ENCODE data around the gene SEC11C. TPM values are rescaled to one million over a fixed set of nuclear protein-coding genes. Genes with fewer than 3 reads are reported as not detected.

The SEC11C gene
- total RNA-seq, 1 experiment from 2014 or later = 49.5 TPM

DNA sequence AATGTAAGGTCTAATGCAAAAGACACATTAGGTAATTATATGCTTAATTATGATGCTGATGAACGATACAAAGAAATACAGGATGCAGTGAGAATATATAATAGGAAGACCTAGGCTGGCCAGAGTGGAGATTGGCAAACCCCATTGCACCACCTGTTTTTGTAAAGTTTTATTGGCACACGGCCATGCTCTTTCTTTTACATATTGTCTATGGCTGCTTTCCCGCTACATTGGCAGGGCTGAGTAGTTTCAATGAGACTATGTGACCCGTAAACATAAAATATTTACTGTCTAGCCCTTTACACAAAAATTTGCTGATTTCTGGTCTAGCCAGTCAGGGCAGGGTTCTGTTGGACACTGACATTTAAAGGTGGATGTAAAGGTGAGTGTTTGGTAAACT, 5.4 kb downstream of the SEC11C start (continued):
- TF ChIP-seq, protein P1, sequence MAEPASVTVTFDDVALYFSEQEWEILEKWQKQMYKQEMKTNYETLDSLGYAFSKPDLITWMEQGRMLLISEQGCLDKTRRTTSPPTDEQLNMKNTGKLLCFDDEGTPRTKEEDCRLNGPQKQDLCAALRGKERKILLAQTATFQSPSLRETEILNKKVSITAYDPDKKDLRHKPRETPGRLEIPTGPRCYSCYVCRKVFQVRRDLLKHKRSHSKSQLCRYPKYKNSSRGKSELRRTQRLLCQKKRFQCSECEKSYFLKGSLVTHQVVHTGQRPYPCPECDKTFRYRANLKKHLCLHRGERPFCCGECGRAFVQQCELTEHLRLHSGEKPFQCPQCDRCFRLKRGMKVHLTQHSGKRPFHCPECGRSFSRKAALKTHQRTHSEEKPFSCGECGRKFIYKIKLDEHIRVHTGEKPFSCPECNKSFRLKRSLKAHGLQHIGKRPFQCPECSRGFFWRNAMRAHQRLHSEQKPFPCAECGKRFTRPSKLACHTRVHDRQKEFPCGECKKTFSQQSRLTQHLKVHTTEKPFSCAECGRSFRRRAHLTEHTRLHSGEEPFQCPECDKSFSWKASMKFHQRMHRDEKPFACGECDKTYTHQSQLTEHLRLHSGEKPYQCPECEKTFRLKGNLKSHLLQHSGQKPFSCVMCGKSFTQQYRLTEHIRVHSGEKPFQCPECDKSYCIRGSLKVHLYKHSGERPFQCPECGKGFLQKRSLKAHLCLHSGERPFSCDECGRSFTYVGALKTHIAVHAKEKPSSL (CRISPR knock-in tag; conservative IDR thresholded peaks at IDR 0.05) = no peak
- TF ChIP-seq, protein P2, sequence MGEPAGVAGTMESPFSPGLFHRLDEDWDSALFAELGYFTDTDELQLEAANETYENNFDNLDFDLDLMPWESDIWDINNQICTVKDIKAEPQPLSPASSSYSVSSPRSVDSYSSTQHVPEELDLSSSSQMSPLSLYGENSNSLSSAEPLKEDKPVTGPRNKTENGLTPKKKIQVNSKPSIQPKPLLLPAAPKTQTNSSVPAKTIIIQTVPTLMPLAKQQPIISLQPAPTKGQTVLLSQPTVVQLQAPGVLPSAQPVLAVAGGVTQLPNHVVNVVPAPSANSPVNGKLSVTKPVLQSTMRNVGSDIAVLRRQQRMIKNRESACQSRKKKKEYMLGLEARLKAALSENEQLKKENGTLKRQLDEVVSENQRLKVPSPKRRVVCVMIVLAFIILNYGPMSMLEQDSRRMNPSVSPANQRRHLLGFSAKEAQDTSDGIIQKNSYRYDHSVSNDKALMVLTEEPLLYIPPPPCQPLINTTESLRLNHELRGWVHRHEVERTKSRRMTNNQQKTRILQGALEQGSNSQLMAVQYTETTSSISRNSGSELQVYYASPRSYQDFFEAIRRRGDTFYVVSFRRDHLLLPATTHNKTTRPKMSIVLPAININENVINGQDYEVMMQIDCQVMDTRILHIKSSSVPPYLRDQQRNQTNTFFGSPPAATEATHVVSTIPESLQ (CRISPR knock-in tag; IDR thresholded peaks at IDR 0.05) = no peak
- TF ChIP-seq JUN (CRISPR knock-in tag; IDR thresholded peaks at IDR 0.05) (no peak), HMGA2 (CRISPR knock-in tag; IDR thresholded peaks at IDR 0.05) (no peak), CBFB (CRISPR knock-in tag; IDR thresholded peaks at IDR 0.05; ENCODE audit: low read depth) (no peak), GRHL2 (CRISPR knock-in tag; IDR thresholded peaks at IDR 0.05; ENCODE audit: insufficient replicate concordance, severe bottlenecking) (no peak)
- TF ChIP-seq, protein P3, sequence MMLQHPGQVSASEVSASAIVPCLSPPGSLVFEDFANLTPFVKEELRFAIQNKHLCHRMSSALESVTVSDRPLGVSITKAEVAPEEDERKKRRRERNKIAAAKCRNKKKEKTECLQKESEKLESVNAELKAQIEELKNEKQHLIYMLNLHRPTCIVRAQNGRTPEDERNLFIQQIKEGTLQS (CRISPR knock-in tag; conservative IDR thresholded peaks at IDR 0.05) = no peak

DNA sequence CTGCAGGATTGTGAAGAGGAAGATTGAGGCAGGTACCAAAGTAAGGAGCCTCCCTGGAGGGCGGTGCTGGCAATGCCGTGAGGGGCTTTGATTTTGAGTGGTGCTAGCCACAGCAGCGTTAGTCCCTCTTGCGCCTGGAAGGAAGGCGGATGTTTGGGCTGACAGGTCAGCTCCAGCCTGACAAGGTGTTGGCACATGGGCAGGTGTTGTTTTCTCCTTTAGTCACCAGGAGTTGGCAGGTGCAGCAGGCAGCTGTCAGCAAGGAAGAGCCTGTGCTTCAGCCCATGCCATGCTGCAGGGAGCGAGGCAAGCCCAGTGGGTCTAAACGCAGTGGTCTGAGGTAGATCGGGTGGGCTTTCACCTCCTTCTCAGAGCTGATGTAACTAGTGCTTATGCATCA, 8.5 kb downstream of the SEC11C start:
- Mint-ChIP-seq H3K4me3 (no peak overlapping the region), H3K9me3 (no peaks in the 10 kb centered on the region), H3K4me1 (peaks cover 6% of the 10 kb centered on the region; the same call in 1 of the 2 replicates), H3K36me3 (peaks cover 6% of the 10 kb centered on the region; the same call in 1 of the 2 replicates), H3K27me3 (ENCODE audit: low read depth) (no peaks in the 10 kb centered on the region), H3K27ac (no peak overlapping the region)
- ATAC-seq = no peak
- CTCF ChIA-PET = no interaction called here
- POLR2A ChIA-PET = no interaction called here
- no peak for DNase-seq (ENCODE audit: low spot score)
- TF ChIP-seq ESRRA (CRISPR knock-in tag; IDR thresholded peaks at IDR 0.05; ENCODE audit: borderline replicate concordance) (no peak), SP1 (CRISPR knock-in tag; conservative IDR thresholded peaks at IDR 0.05) (no peak), ATF1 (CRISPR knock-in tag; IDR thresholded peaks at IDR 0.05) (no peak), ZNF317 (CRISPR knock-in tag; IDR thresholded peaks at IDR 0.05; ENCODE audit: borderline replicate concordance, low read depth) (no peak), IRF2 (CRISPR knock-in tag; IDR thresholded peaks at IDR 0.05; ENCODE audit: borderline replicate concordance, low read depth) (no peak), TP53 (CRISPR knock-in tag; IDR thresholded peaks at IDR 0.05) (no peak), MXD4 (CRISPR knock-in tag; IDR thresholded peaks at IDR 0.05; ENCODE audit: borderline replicate concordance) (no peak), CREB1 (CRISPR knock-in tag; IDR thresholded peaks at IDR 0.05) (no peak)
- TF ChIP-seq, protein P4, sequence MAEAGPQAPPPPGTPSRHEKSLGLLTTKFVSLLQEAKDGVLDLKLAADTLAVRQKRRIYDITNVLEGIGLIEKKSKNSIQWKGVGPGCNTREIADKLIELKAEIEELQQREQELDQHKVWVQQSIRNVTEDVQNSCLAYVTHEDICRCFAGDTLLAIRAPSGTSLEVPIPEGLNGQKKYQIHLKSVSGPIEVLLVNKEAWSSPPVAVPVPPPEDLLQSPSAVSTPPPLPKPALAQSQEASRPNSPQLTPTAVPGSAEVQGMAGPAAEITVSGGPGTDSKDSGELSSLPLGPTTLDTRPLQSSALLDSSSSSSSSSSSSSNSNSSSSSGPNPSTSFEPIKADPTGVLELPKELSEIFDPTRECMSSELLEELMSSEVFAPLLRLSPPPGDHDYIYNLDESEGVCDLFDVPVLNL (CRISPR knock-in tag; IDR thresholded peaks at IDR 0.05; ENCODE audit: borderline replicate concordance, low read depth) = no peak

DNA sequence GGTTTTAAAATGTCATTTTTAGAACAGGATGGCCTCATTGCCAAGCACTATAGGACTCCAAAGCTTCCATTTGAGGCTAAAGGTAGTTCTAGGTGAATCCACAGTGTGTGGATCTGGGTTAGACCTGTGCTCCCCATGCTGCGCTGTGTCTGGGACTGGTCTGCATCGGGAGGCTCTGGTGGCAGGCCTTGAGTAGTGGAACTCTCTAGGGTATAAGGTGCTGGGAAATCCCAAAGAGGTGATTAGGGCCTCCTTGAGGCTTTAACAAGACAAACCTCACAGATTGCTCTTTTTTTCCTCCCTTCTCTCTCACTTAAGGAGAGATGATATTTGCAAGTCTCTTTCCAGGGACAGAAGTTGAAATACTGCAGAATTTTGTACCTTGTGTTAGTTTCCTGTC, 9.3 kb downstream of the SEC11C start:
- ATAC-seq (no peak; the same call in 1 of the 2 replicates), DNase-seq (ENCODE audit: low spot score) (no peak)
- no peaks in the 10 kb centered on the region for H3K9me3 Mint-ChIP-seq
- H3K4me3 Mint-ChIP-seq = no peak overlapping the region
- ChIA-PET POLR2A (interaction anchor here (0.6 to 0.7 kb wide), 2 partner anchors 9 to 45 kb away, joined by 3 to 4 read pairs; no protein-coding TSS in a partner anchor), CTCF (no interaction called here)
- H3K36me3 Mint-ChIP-seq = peaks cover 9% of the 10 kb centered on the region; the same call in 1 of the 2 replicates
- no peak overlapping the region for H3K27ac Mint-ChIP-seq
- H3K4me1 Mint-ChIP-seq = peaks cover 3% of the 10 kb centered on the region; the same call in 1 of the 2 replicates
- no peaks in the 10 kb centered on the region for H3K27me3 Mint-ChIP-seq (ENCODE audit: low read depth)
- TF ChIP-seq, protein P3 (CRISPR knock-in tag; conservative IDR thresholded peaks at IDR 0.05) = no peak
- TF ChIP-seq, protein P5, sequence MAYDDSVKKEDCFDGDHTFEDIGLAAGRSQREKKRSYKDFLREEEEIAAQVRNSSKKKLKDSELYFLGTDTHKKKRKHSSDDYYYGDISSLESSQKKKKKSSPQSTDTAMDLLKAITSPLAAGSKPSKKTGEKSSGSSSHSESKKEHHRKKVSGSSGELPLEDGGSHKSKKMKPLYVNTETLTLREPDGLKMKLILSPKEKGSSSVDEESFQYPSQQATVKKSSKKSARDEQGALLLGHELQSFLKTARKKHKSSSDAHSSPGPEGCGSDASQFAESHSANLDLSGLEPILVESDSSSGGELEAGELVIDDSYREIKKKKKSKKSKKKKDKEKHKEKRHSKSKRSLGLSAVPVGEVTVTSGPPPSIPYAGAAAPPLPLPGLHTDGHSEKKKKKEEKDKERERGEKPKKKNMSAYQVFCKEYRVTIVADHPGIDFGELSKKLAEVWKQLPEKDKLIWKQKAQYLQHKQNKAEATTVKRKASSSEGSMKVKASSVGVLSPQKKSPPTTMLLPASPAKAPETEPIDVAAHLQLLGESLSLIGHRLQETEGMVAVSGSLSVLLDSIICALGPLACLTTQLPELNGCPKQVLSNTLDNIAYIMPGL (CRISPR knock-in tag; IDR thresholded peaks at IDR 0.05) = no peak
- TF ChIP-seq, protein P6, sequence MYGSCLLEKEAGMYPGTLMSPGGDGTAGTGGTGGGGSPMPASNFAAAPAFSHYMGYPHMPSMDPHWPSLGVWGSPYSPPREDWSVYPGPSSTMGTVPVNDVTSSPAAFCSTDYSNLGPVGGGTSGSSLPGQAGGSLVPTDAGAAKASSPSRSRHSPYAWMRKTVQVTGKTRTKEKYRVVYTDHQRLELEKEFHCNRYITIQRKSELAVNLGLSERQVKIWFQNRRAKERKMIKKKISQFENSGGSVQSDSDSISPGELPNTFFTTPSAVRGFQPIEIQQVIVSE (CRISPR knock-in tag; IDR thresholded peaks at IDR 0.05; ENCODE audit: borderline replicate concordance) = no peak
- TF ChIP-seq, protein P7, sequence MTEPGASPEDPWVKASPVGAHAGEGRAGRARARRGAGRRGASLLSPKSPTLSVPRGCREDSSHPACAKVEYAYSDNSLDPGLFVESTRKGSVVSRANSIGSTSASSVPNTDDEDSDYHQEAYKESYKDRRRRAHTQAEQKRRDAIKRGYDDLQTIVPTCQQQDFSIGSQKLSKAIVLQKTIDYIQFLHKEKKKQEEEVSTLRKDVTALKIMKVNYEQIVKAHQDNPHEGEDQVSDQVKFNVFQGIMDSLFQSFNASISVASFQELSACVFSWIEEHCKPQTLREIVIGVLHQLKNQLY (CRISPR knock-in tag; IDR thresholded peaks at IDR 0.05) = no peak
- TF ChIP-seq ZNF121 (CRISPR knock-in tag; IDR thresholded peaks at IDR 0.05) (no peak), SMAD3 (CRISPR knock-in tag; IDR thresholded peaks at IDR 0.05; ENCODE audit: borderline replicate concordance) (no peak)
- TF ChIP-seq, protein P8, sequence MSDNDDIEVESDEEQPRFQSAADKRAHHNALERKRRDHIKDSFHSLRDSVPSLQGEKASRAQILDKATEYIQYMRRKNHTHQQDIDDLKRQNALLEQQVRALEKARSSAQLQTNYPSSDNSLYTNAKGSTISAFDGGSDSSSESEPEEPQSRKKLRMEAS (CRISPR knock-in tag; IDR thresholded peaks at IDR 0.05) = no peak
- TF ChIP-seq, protein P9, sequence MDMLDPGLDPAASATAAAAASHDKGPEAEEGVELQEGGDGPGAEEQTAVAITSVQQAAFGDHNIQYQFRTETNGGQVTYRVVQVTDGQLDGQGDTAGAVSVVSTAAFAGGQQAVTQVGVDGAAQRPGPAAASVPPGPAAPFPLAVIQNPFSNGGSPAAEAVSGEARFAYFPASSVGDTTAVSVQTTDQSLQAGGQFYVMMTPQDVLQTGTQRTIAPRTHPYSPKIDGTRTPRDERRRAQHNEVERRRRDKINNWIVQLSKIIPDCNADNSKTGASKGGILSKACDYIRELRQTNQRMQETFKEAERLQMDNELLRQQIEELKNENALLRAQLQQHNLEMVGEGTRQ (CRISPR knock-in tag; IDR thresholded peaks at IDR 0.05) = no peak

Measured in WTC11 (cell line).